Fibroblast of villous mesenchyme (primary cell): ENCODE data around the gene LRRC3. TPM values are rescaled to one million over a fixed set of nuclear protein-coding genes. Genes with fewer than 3 reads are reported as not detected.

ENCODE experiments used
- DNase-seq: peaks from one replicate; pipeline ENCODE4 v3.0.0-alpha.2; 2010; ENCODE audit warnings: low read depth
- H3K4me3 ChIP-seq: 2 replicates; pipeline ENCODE4 v1.5.1; 2011; ENCODE audit warnings: low read depth, mild to moderate bottlenecking, low read length
- CTCF ChIP-seq: IDR thresholded peaks from 2 replicates; pipeline ENCODE4 v1.5.1; 2012; ENCODE audit warnings: low read depth, mild to moderate bottlenecking, low read length; ENCODE audit not compliant: insufficient read depth
- total RNA-seq: library from RNA; depleted of rRNA; stranded (reverse); fragments of >200 nt; gene quantifications from 2 replicates; pipeline ENCODE4 v1.2.3, GENCODE V29; 2012

LRRC3 gene
- total RNA-seq, 1 donor = under 0.01 TPM

GRCh38 chr21:44490405-44490804, 35.1 kb downstream of the LRRC3 start:
- no peak overlapping the region for H3K4me3 ChIP-seq
- TF ChIP-seq CTCF = no peak
- no peak for DNase-seq

- DNase-seq = no peak
- H3K4me3 ChIP-seq = no peak overlapping the region
- no peak for TF ChIP-seq CTCF
These were observed 35.5 kb downstream of the LRRC3 start for GRCh38 chr21:44490816-44491215.

- no peak for TF ChIP-seq CTCF
- DNase-seq = no peak
- no peak overlapping the region for H3K4me3 ChIP-seq
These were observed 37.5 kb downstream of the LRRC3 start for GRCh38 chr21:44492567-44493385.

GRCh38 chr21:44494418-44494817, 39.1 kb downstream of the LRRC3 start:
- H3K4me3 ChIP-seq = no peak overlapping the region
- no peak for DNase-seq
- TF ChIP-seq CTCF = no peak

- TF ChIP-seq CTCF = no peak
- no peak overlapping the region for H3K4me3 ChIP-seq
- DNase-seq = no peak
These were observed 39.6 kb downstream of the LRRC3 start for GRCh38 chr21:44494956-44495355.

- H3K4me3 ChIP-seq = no peak overlapping the region
- TF ChIP-seq CTCF = no peak
- DNase-seq = no peak
These were observed 40.6 kb downstream of the LRRC3 start for GRCh38 chr21:44495611-44496563.
